GM18499 (cell line): Measurements from ENCODE around the gene ERG.

ENCODE experiments used
- ATAC-seq: cut with Tn5 transposase; IDR thresholded peaks from one replicate; pipeline ENCODE4 v1.9.1; 2021; ENCODE audit warnings: moderate number of reproducible peaks; ENCODE audit not compliant: insufficient read depth, unreplicated experiment

ERG gene

DNA sequence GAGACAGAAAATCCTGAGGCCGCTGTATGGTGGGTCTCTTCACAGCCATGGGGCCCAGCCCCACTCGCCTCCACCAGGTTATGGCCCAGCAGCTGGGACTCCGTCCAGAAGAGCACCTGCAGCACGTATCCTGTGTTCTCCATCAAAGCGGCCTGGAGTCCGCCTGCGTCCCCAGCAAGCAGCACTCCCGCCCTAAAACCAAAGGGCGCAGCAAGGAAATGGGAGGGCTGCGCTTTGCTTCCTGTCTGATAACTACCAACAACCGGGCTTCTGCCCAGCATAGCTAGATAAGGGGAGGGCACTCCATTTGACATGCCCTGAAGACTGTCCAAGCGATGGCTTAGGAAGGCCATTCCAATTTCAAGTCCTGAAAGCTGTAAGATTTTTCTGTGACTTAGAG lies 121.6 kb downstream of the ERG start:
- no peak for ATAC-seq

DNA sequence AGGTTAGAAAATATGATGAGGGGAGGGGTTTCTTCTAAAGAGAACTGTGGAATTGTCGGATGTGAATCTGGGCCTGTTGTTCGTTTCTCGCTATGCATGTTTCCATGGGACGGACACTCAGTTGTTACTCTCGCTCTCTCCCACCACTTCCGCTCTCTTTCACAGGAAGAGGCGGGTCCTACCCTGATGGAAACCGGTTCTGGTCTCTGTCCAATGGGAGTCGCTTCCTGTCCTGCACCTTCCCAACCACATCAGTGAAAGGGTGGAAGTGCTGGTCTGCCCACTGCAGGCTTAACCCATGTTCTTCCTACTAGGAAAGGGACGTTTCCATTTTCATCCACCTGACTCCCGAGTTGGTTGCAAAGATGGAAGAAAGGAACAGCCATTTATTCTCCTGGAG lies 122.0 kb downstream of the ERG start:
- no peak for ATAC-seq

DNA sequence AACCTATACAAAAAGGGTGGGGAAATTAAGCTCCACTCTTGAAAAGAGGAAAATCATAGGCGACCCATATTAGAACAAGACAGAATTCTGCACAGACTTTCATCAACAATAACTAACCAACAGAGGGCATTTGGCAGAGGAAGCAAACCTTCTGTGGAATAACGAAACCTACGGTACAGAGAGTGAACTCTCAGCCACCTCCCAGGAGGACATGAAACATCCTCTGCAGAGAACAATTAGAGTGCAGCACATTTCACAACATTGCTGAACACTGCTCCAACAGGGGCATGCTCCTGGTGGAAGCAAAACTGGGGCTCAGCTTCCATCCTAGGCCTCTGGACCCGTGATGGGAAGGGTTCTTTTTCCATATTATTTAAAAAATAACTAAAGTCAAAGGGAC lies 130.6 kb downstream of the ERG start:
- no peak for ATAC-seq

DNA sequence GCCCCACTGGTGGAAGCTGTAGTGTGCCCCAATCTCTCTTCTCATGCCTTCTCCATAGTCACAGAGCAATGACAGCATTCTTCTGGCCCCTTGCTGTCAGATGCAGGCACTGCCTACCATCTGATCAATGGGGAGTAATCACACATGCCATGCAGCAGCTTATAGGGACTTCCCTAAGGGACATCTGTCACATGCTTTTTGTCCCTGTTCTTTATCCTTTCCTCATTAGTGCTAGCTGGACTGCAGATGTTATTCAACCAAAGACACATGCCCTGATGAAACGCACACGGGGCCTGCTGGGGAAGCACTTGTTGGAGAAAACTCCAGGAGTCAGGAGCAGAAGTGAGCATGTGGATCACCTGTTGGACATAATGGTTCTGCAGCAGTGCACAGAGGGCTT lies 132.8 kb downstream of the ERG start:
- no peak for ATAC-seq

DNA sequence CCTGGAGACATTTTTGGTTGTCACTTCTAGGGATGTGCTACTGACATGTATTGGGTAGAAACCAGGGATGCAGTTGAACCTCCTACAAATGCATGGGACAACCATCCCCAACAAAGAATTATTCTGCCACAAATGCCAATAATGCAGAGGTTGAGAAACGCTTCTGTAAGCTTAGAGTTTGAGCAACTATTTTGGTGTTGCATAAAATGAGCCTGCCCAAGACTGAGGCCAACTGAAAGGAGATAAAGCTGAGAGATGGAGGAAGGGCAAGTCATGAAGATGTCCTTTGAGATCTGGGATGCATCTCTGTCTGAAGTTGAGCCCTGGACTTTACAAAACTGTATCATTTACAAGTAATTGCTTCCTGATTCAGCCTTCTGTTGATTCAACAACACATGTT lies 134.6 kb downstream of the ERG start:
- ATAC-seq, result no peak

GRCh38 chr21:38361324-38361723 lies 137.0 kb downstream of the ERG start:
- no peak for ATAC-seq

- no peak for ATAC-seq
Observed at GRCh38 chr21:38359835-38360234, 138.4 kb downstream of the ERG start.

GRCh38 chr21:38359090-38359489 lies 139.2 kb downstream of the ERG start:
- no peak for ATAC-seq

- no peak for ATAC-seq
Observed at GRCh38 chr21:38358666-38359065, 139.6 kb downstream of the ERG start.

DNA sequence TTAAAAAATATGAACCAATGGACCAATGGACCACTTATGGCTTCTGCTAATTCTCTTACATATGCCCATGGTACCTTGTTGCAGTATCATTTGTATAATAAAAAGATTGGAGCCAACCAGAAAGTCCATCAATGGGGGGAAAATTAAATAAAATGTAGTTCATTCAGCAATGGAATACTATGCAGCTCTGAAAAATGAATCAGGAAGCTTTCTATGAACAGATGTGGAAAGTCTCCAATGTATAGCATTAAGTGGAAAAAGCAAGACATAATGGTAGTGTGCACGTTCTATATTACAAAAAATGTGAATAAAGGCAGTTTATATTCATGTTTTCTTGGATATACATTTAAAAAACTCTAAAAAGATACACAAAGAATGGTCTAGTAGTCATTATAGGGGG lies 140.2 kb downstream of the ERG start:
- no peak for ATAC-seq

DNA sequence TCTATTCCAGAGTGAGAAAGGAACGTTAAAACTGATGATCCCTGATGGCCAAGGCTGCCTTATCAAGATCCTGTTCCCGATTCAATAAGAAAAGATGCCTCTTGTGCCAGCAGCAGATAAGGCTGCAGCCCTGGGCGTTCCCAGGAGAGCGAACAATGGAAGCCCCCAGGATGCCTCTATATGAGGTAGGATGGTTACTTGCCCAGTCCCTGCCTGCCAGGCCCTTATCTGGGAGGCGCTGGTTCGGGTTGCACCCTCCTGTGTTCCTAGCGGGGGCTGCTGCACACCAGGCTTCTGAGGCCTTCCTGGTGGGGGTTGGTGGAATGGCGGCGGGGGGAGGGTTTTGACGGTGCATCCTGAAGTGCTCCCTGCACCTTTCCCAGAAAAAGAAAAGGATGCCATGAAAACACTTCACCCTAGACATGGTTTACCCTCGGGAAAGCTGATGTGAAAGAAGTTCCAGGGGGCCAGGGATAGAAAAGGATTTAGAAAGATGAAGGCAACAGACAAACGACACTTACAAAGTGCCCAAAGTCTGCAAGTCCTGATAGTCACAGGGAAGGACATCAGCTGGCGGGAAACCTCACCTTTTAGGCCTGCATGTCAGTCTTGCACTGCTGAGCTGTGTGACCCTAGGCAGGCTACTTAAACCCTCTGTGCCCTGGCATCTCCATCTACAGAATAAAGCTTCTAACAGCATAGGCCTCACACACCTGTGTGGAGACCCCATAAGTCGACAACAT lies 141.2 kb downstream of the ERG start:
- ATAC-seq, result no peak

DNA sequence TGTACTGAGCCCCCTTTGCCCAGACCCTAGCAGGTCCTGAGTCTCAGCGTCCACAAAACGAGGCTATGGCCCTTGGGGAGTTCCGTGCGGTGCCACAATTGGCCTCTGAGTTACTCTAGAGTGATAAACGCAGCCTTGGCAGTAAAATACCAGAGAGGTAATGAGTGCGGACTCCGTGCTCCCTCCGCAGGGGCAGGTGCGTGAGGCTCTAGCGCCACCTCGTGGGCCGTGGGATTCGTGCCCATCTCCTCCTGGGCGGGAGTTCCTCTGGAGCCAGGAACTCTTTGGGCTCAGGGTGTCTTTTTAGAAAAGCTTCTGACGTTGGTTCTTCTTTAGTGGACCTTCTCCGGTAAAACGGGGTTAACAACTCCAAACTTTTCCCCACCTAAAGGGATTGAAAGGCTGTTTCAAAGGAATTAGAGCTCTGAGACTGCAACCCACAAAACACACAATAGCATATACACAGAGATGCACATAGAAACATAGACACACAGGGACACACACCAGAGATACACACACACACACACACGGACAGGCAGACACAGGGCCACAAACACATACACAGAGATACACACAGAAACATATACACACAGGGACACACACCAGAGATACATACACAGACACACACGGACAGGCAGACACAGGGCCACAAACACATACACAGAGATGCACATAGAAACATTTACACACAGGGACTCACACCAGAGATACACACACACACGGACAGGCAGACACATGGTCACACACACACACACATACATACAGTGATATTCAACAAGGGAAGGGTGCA lies 142.1 kb downstream of the ERG start:
- no peak for ATAC-seq

GRCh38 chr21:38355353-38355752 lies 142.9 kb downstream of the ERG start:
- ATAC-seq, result no peak

- ATAC-seq, result no peak
Observed at GRCh38 chr21:38354746-38355145, 143.5 kb downstream of the ERG start.

GRCh38 chr21:38354231-38354630 lies 144.0 kb downstream of the ERG start:
- no peak for ATAC-seq

DNA sequence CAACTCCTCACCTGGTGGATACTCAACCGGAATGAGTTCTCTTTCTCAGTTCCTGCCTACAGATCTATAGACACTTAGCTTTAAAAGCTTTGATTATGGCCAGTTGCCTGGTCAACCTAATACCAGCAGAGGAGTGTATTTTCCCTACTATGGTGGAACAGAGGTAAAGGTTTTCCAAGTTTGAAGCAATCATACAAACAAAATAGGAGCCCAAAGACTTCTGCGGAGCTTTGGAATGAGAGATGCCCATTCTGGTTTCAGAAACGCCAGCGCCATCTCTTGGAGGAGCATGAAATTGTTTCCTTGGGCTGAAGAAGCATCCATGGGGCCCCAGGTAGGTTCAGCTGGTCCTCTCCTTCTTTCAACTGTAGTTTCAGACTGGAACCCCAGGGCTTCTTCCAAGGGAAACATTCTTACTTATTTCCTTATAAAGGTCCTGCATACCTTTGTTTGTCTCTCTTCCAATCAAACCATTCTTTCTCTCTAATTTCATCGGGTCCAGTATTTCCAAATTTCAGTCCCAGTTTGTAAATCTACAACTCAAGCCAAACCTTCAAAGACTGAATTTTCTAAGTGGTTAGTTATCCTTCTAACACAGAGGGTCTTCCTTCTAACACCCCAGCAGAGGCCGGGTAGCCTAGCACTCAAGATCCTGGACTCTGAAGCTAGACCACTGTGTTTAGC lies 145.6 kb downstream of the ERG start:
- ATAC-seq, result no peak

GRCh38 chr21:38351961-38352521 lies 146.2 kb downstream of the ERG start:
- ATAC-seq, result no peak

- ATAC-seq, result no peak
Observed at GRCh38 chr21:38351176-38351959, 146.9 kb downstream of the ERG start.

GRCh38 chr21:38350684-38351083 lies 147.6 kb downstream of the ERG start:
- ATAC-seq, result no peak

DNA sequence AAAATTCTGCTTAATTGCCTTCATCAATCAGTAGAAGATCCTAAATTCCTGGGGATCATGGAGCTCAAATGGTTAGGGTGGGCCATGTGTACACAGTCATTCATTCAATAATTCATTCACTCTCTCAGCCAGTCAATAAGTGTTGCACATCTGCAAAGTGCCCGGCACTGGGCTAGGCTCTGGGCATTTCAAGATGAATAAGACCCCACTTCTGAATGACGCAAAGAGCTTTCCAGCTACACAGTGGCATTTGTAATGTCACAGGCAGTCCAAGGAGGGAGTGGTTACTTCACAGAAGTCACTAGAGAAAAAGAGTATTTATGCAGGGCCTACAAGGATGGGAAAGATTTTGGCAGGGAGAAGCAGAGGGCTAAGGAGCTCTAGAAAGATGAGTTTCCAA lies 148.3 kb downstream of the ERG start:
- no peak for ATAC-seq
